ENCODE measurements around the gene ENDOV. TPM values are rescaled to one million over a fixed set of nuclear protein-coding genes. Genes with fewer than 3 reads are reported as not detected.

ENDOV gene
- polyA plus RNA-seq, 1 experiment, result 18.1 TPM

DNA sequence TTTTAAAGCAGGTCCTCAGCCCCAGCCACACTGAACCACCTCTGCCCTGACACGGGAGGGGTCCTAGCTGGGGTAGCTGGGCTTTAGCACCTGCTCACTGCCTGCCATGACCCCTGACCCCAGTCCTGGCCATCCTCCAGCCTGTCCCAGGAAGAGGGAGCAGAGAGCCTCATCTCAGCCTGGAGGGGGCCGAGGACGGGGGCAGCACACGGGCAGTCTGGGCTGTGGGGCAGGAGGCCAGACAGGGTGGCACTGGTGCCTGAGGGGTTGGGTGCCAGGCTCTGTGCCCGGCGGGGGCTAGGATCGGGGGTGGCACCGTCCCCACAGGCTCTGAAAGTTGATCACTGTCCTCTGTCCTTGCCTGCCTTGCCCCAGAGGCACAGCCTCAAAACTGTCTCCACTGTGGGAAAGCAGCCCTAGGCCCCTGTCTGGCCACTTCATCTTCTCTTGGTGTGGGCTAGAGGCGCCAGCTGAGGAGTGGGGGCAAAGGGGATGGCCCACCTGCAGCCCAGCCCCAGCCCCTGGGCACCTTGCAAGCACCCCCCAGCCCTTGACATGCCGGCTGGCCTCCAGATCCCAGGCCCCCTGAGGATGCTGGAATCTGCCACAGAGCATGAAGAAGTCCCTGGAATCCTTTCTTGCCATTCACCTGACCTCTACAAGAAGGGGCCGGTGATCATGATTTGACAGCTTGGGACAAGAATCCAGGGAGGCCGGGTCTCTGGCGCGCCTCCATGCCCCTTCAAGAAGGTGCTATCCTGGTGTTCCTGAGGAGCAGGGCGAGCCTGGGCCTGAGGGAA is 15.7 kb downstream of the ENDOV start:
- ChIA-PET POLR2A (no interaction called here), CTCF (no interaction called here)
- H3K27me3 ChIP-seq (ENCODE audit: control insufficient read depth, insufficient read depth, low read length), result no peaks in the 10 kb centered on the region
- no peak for DNase-seq (ENCODE audit: low read depth, low spot score)
- H3K9me3 ChIP-seq (ENCODE audit: control insufficient read depth, insufficient read depth, low read length), result no peaks in the 10 kb centered on the region
- TF ChIP-seq CTCF (IDR thresholded peaks at IDR 0.05; ENCODE audit: low read depth, low read length), result no peak
- H3K4me3 ChIP-seq (ENCODE audit: low read depth, low read length), result no peak overlapping the region
- H3K27ac ChIP-seq (ENCODE audit: low read depth, low read length), result no peak overlapping the region

- no peaks in the 10 kb centered on the region for H3K27me3 ChIP-seq (ENCODE audit: control insufficient read depth, insufficient read depth, low read length)
- no peak for DNase-seq (ENCODE audit: low read depth, low spot score)
- ChIA-PET CTCF (no interaction called here), POLR2A (interaction anchor here (0.7 to 0.8 kb wide), 2 partner anchors 15 to 23 kb away, joined by 3 to 7 read pairs; no protein-coding TSS in a partner anchor)
- no peak overlapping the region for H3K4me3 ChIP-seq (ENCODE audit: low read depth, low read length)
- TF ChIP-seq CTCF (IDR thresholded peaks at IDR 0.05; ENCODE audit: low read depth, low read length), result no peak
- H3K9me3 ChIP-seq (ENCODE audit: control insufficient read depth, insufficient read depth, low read length), result no peaks in the 10 kb centered on the region
- no peak overlapping the region for H3K27ac ChIP-seq (ENCODE audit: low read depth, low read length)
These were observed 16.6 kb downstream of the ENDOV start for GRCh38 chr17:80431246-80432195.

DNA sequence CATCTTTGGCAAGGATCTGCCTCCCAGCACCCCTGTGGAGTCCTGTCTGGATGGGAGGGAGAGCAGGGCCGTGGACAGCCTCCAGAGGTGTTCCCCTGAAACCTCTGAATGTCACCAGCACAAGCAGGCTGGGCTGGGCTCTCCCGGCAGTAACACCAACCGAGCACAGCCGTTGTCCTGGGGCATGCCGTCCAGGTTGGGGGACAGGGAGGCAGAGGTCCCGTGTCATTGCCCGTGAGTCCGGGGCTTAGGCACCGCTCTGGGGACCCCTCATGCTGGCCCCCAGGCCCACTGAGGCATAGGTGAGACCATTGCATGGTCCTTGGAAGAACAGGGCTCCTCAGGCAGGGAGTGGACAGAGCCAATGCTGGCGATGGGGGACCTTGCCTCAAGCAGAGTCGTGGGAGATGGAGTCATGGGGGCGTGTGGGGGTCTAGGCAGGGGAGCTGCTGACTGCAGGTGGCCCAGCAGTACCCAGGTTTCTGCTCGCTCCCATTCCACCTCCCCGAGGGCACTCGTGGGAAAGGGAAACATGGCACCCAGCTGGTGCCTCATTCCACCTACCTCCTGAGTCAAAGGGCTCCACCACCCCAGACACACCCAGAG is 17.5 kb downstream of the ENDOV start:
- POLR2A ChIA-PET, result interaction anchor here (0.7 kb wide), 2 partner anchors 16 to 99 kb away, joined by 3 to 7 read pairs; no protein-coding TSS in a partner anchor
- CTCF ChIA-PET, result no interaction called here
- Histone ChIP-seq H3K27me3 (ENCODE audit: control insufficient read depth, insufficient read depth, low read length) (no peaks in the 10 kb centered on the region), H3K4me3 (ENCODE audit: low read depth, low read length) (no peak overlapping the region), H3K9me3 (ENCODE audit: control insufficient read depth, insufficient read depth, low read length) (no peaks in the 10 kb centered on the region), H3K27ac (ENCODE audit: low read depth, low read length) (no peak overlapping the region)
- DNase-seq (ENCODE audit: low read depth, low spot score), result no peak
- TF ChIP-seq CTCF (IDR thresholded peaks at IDR 0.05; ENCODE audit: low read depth, low read length), result no peak

- Histone ChIP-seq H3K4me3 (ENCODE audit: low read depth, low read length) (no peak overlapping the region), H3K9me3 (ENCODE audit: control insufficient read depth, insufficient read depth, low read length) (no peaks in the 10 kb centered on the region), H3K27ac (ENCODE audit: low read depth, low read length) (no peak overlapping the region), H3K27me3 (ENCODE audit: control insufficient read depth, insufficient read depth, low read length) (no peaks in the 10 kb centered on the region)
- no peak for TF ChIP-seq CTCF (IDR thresholded peaks at IDR 0.05; ENCODE audit: low read depth, low read length)
- POLR2A ChIA-PET, result interaction anchor here (0.7 kb wide), 1 partner anchor 99 kb away, joined by 3 read pairs; no protein-coding TSS in a partner anchor
- DNase-seq (ENCODE audit: low read depth, low spot score), result no peak
- CTCF ChIA-PET, result no interaction called here
These were observed 18.1 kb downstream of the ENDOV start for GRCh38 chr17:80432961-80433550.

All from AG04450 (cell line).